Amniotic stem cell (primary cell): ENCODE results near the gene PAQR9.

Source experiments
- DNase-seq: peaks from one replicate; lab custom pipeline; 2025; lab: John Stamatoyannopoulos, UW

PAQR9 gene

DNA sequence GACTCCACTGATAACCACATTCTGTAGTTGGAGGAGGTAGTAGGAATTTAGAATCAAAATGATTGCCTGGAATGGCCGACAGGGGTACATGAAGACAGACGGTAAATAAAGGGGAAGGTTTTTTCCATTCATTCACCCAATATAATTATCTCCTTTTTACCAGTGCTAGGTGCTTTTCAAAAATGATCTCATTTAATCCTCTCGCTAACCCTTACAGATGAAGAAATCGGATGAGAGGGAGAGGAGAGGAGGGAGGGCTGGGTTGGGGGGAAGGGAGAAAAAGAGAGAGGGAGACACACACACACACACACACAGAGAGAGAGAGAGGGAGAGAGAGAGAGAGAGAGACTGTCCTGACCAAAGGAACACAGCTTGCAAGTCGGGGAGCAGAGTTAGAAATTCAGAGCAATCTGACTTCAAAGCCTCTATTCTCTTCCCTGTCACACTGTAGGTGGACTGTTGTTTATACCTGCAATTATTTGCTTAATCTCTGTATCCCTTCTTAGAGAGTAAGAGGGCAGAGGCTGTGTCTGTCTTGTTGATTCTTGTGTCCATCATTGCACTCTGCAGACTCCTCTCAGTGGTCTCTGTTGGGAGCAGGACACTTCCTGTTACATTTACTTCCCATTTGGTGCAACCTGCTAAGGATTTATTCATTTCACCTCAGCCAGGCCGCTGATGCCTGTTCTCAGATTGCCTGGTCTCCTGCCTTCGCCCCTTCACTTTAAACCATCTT is 18.7 kb upstream of the PAQR9 start:
- DNase-seq = no peak

DNA sequence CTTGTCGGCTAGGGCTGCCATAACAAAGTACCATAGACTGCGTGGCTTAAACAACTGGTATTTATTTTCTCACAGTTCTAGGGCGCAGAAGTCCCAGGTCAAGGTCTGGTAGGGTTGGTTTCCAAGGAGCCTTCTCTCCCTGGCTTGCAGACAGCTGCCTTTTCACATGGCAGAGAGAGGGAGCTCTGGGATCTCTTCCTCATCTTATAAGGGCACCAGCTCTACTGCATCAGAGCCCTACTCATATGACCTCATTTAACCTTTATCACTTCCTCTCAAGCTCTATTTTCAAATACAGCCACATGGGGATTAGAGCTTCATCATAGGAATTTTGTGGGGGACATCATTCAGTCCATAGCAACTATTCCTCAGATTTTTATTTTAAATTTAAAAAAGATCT is 17.6 kb upstream of the PAQR9 start:
- DNase-seq = no peak

DNA sequence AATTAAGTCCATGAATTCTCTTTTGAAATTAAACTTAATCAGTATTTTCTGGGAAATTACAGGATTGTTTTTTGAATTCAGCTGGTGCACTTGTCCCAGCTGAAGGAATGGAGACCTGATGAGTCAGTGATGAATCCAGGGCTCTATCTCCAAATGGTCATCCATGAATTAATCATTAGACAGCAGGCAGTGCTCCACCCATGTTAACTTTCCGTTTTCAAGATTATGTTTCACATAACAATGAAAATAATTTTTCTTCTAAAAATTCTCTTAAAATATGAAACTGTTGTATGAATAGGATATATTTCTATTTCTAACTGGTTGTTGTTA is 13.9 kb upstream of the PAQR9 start:
- no peak for DNase-seq

DNA sequence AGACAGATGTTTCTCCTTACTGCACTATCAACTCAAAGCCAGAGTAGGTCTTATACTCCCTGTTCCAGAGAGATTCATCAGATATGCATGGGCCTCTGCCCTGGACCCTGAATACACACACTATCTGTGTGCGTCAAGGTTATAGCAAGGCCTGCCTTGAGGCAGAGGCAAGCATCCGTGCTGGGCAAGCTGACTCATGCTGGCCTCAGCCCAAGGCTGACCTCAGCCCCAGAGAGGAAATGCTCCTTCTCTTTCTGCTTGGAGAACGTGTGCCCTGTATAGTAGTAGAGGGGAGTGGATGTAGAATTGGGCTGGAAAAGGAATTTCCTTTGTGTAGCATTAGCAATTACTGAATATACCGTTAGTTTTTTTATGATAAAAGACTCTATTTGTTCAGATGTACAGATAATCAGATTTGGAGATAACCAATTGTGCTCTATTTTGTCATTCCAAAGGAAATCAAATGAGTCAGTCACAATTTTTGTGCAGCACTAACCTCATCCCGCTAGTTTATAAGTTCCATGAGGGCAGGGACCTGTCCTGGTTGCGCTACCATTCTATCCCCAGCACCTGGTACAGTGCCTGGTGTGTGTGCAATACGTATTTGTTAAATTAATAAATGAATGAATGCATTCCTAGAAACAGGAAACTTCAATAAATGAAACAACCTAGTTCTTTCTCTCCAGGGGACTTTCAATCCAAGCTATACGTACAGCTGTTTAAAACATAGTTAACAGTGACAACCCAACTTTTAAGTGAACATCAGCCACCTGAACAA is 13.3 kb upstream of the PAQR9 start:
- DNase-seq = peak; percentile 85

DNA sequence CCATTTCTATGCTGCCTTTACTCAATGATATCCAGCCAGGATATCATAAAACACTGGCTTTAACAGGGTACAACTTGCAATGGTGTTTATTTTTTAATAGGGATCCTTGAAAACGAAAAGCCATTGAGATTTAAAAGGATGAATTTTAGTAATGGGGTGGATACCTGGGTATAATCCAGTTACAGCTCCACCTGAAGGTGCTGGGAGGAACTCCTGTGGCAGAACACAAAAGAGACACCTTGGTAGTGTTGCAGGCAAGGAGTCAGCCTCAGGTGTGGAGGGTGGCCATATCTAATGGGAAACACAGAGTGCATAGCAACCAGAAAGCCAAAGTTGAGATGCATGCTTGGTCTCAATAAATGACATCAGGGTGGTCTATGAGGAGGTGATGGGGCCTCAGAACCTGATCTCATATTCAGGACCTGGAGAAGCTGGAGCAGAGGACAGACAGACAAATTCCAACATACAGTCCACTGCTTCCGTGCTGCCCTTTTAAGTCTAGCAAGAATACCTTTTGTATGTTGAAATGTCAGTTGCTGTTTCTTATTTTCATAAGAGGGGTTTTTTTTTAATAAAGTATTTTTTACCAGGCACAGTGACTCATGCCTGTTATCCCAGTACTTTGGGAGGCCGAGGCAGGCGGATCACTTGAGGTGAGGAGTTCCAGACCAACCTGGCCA is 12.0 kb upstream of the PAQR9 start:
- no peak for DNase-seq

DNA sequence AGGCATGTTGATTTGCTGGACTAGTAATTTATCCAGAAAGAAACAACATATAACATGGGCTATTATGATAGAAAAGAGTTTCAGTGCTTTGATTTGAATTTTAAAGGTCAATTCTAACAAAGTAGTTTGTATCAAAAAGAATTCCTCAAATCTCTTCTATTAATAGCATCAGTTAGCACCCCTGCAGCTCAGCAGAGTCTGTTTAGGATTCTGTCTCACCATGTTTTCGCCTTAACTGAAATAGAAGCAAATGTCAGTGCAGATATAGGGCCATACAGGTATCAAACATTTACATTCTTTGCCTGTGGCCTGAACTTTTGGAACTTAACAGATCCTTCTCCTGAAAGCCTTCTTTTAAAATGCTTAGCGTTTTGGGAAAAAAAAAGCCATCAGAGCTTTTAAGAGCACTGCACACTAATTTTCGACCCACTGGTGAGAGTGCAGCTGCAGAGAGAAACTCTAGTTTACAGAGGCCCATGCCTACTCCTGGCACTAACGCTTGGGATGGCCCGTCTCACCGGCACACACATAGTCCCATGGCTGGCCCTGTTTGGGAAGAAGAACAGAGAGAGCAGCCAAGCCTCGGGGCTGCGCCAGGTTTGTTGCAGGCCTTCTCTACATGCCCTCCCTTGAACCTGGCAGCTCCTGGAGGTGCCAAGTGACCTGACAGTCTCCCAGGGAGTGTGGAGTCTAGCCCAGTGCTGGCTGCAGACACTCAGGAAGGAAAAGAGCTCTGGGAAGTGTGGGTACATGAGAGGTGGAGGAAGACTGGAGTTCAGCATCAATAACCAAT is 9.9 kb upstream of the PAQR9 start:
- DNase-seq = no peak

DNA sequence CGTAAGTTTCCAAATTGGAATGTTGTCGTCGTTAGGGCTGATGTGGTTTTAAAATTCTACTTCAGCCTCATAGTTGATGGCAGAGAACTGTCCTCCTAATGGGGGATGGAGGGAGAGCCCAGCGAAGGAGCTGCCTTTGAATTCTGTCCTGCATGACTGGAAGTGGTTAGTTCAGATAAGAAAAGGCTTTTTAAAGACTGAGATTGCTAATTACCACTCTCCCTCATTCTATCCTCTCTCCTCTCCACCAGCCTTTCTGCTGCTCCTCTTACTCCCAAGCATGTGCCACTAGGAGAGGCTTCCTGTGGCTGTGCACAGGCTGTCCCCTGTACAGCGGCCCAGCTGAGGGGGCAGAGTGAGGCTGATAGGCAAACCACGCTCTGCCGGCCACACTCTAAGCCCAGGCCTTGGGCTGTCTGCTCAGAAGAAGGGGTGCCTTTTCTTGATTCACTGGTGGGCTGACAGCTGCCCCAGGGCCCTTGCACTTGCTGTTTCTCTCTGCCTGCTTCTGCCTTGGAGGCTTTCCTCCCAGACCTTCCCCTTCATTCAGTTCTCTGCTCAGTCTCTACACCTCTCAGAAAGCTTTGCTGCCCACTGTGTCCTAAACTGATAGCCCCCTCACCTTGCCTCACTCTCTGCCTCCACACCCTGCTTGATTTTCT is 8.7 kb upstream of the PAQR9 start:
- no peak for DNase-seq

DNA sequence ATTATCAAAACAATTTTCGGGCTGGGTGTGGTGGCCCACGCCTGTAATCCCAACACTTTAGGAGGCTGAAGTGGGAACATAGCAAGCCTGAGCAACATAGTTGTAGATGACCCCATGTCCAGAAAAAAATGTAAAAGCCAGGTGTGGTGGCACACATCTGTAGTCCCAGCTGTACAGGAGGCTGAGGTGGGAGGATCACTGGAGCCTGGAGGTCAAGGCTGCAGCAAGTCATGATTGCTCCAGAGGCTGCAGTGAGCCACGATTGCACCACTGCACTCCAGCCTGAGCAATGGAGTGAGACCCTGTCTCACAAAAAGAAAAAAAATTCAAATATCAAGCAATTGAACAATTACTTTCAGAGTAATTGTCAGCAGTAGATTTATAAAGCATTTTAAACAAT is 8.0 kb upstream of the PAQR9 start:
- DNase-seq = no peak

DNA sequence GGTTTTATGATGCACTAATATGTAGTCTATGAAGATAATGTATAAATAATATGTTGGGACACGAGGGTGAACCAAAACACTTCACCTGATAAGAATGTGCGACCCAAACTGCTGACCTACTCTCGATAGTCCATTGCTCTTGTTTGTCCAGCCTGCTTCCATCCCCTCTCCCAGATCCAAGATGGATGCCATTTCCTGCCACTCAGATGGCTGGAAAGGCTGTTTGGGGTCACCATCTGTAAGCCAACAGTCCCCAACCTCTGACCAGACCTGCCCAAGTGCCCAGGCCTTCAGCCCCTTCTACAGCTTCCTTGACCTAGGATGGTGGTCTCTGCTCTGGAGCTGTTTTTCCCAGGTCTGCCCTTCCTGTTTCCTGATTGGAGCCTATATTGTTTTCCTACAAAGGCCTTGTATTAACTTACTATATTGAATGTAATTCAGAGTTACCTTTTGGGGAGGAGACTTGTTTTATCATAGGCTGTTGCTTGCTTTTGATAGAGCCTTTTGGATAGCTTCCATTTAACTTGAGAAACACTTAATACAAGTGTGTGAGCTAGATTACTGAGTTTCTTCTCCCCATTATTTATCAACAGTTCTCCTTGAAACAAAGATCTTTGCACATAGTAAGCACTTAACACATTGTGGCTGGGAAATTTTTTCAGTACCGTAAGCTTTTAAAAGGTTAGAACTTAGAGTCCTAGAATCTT is 5.0 kb upstream of the PAQR9 start:
- no peak for DNase-seq

DNA sequence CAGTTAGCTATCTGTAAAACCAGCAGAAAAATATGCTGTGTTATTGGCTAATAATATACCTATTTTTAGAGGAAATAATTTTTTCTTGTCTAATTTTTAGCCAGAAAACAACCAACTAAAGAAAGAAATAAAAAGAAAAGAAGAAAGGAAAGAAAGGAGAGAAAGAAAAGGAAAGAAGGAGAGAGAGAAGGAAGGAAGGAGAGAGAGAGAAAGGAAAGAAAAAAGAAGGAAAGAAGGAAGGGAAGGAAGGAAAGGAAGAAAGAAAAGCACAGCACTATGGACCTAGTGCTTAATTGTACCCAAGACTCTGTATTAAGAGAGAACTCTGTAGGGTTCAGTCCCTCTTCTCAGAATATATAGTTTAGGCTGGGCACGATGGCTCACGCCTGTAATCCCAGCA is 3.3 kb upstream of the PAQR9 start:
- DNase-seq = no peak

DNA sequence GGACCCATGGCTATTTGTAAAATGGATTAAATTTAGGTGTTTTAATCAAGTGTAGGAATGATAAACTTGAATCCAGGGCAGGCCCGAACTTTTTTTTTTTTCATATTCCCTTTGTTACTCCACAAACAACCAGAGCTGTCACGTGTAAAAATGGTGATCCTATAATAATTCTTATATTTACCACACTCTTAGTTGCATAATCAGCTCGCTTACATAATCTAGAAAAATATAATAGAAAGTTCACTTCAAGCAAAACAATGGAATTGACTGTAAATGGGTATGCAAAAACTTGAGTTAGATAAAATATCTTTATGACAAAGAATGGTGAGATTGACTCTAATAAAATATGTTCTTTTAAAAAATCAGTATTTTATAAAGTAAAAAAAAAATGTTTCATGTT is 2.1 kb upstream of the PAQR9 start:
- DNase-seq = no peak

DNA sequence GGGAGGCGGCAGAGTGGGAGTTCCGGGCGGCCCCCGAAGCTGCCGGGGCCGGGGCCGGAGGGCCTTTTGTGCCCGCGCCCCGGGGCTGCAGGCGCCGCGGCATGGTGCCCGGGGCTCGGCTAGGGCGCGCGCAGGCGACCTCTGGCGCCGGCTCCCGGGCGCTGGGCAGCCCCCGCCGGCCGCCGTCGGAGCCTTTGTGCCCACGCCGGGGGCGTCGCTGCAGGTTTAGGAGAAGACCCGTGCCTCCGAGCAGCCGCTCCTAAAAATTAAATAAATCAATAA is 299 bp downstream of the PAQR9 start:
- no peak for DNase-seq

DNA sequence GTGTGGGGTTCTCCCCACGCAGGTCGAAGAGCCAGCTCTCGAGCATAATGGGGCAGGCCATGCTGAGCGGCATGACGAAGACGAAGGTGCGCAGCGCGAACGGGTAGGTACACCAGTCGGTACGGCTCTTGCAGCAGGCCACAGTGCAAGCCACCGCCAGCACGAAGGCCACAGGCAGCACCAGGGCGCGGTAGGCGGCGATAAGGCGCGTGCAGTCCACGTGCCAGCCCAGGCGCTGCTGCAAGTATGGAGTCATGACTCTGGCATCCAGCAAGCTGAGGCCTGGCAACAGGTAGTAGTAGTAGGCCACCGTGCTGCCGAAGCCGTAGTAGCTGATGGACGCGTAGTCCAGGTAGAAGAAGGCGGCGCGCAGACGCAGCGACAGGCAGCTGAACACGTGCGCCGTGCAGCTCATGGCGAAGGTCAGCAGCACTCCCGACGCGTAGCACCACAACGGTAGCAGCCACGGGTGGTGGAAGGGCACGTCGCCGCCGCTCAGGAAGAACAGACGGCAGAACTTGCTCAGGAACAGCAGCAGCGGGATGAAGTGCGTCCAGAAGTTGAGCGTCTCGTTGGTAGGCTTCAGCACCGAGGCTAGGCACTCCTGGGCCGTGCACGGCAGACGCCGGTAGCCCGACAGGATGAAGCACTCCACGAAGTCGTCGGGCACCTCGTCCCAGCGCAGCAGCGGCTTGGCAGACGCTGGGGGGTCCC is 797 bp downstream of the PAQR9 start:
- no peak for DNase-seq

DNA sequence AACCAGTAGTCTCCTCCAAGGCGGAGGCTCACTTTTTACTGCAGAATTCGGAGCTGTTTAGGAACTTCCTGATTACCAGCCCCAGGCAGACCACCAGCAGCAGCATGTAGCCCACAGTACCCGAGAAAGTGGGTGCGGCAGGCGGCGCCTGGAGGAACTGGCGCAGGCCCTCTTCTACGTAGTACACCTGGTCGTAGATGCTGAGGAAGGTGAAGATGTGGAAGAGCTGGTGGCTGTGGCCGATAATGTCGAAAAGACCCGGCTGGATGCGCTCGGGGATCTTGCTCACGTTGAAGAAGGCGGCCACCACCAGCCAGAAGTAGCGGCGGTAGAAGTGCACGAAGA is 1.3 kb downstream of the PAQR9 start:
- DNase-seq = no peak

DNA sequence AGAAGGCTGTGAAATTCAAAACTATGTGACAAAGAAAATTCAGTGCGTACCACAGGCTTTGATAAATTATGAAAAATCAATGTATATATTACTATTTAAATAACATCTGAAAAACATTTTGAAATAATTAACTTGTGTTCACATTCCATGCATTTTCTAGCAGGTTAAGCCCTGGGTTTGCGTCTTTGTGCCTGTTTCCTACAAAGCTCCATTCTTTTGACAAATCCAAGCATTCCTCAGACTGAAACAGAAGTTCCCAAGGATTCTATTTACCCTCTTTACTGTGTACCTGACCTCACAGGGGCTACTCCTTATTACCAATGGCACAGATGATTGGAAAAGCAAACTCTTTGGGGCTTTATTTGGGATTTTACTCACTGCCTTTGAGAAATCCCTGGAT is 1.9 kb downstream of the PAQR9 start:
- DNase-seq = no peak

DNA sequence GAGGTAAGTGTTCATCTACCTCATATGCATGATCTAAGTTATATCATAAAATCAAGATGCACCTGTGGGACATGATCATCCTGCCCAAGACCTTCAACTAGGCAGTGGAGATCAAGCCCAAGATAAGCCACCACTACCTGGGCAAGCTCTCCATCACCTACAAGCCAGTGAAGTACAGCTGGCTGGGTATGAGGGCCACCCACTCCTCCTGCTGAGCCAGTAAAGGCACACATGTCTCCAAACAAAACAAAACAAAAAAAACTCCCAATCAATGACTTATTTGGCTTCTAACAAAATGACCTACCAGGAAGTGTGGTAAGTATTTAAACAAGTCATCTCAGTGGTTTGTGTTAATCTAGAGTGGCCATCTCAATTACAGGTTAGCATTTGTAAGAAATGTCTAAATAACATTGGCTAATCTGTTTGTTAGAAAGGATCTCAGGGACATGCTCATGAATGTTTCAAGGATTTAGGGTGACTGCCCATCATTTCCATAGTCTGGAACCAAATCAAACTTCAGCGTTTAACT is 3.1 kb downstream of the PAQR9 start:
- DNase-seq = no peak

DNA sequence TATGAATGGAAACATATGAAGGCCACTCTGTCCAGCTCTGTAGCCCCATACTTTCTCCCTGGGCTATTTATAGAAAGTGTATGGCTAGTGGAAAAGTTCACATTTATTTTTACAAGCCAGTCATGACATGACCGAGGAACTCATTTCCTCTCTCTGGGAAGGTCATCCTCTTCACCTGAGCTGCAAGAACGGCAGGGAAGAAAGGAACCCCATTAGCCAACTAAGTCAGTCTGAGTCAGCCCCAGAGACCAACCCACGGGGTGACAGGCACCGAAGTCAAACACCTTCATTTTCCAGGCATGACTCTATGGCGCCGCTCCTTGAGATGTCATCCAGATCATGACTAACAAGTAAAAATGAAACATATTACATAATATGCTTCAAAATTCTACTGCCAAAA is 4.8 kb downstream of the PAQR9 start:
- DNase-seq = no peak

DNA sequence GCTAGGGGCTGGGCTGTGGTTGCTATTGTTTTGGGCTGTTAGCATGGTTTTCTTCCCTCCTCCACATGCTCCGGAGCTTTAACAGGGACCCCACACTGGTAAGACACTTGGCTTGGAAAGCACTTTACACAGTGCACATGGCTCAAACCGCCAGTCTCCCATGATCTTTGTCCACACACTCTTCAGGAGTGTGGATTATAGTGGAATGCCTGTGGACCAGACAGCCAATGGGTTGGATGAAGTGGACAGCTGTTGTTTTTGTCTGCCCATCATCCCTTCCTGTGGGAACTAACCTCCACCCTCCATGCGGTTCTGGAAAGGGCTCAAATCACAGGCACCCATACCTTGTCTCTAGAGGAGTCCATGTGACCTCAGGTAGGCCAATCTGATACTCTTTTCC is 10.0 kb downstream of the PAQR9 start:
- no peak for DNase-seq

DNA sequence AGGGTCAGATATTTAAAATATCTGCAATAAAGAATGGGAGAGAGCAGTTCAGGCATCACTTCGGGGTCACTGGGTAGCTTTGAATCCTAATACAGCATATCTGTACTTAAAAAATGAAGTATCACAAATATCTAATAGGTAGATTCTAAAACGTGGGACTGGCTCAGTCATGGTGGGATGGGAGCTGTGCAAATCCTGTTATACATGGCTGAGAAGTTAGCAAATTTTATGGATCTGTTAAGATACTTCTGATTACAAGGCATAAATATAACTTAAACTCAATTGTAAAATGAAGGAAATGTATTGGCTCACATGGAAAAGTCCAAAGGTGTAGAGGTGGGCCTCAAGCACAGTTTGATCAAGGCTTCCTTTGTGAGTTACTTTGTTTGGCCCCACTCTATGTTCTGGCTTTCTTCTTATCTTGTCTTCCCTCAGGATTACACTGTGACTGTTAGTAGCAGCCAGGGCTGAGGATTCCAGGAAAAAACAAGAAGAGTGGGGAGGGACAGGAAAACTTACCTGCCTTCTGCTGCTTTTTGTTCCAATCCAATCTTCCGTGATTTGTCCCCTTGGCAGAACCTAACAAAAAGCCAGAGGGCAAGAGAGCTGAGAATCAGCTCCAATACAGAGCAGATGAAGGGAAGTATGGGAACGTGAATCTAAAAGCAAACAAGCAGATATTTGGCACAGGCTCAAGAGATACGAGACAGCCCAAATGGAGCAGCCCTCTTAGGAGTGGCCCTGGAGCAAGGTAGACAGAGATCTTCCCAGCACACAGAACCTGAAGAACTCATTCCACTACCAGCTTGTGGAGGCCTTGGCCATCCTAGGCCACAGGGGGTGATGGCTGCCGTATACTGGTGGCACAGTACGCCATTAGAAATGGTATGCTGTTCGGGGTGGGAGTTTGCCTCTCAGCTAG is 10.9 kb downstream of the PAQR9 start:
- no peak for DNase-seq

DNA sequence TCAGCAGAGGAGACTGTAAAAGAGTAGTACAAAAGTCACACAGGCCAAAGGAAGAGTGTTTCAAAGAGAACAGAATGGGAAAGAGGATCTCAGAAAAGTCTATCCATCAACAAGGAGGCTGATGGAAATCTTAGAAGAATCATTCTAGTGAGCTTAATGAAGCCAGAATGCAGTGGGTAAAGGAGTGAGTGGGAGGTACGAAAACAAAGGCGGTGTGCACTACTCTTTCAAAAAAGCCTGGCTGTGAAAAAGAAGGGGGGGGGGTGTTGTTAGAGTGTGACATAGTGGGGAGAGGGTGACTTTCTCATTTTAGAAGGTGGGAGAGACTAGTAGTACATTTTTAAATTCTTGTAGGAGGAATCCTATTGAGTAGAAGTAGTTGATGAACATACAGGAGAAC is 11.7 kb downstream of the PAQR9 start:
- DNase-seq = no peak
